Adrenal gland (tissue), 5 donors: ENCODE data around the gene PCDH9.
"Not testable (repeated sequence)": the region's sequence is repeated elsewhere in the genome, so short reads cannot be mapped to it uniquely, and the experiment has no call there.

Experiments
- CTCF ChIP-seq, 6 experiments: fragments of 450-650 bp in 4 of 6; fragments of 200-600 bp in 2 of 6; sonication (generic) in 1 of 6; IDR thresholded peaks; 1 replicate in 5 of 6; 2 replicates in 1 of 6; pipeline versions ENCODE4 v1.5.1 to v1.8.0; 2016 to 2021; ENCODE audit warnings: antibody characterized with exemption in 6 of 6, mild to moderate bottlenecking in 2 of 6, moderate library complexity in 1 of 6
- POLR2A ChIP-seq, 2 donors: fragments of 450-650 bp; IDR thresholded peaks; one replicate each; pipeline ENCODE4 v1.6.1; 2017; ENCODE audit warnings: antibody characterized with exemption in 2 of 2, mild to moderate bottlenecking in 2 of 2, moderate library complexity in 1 of 2
- donor health status: DM: no; HTN: no; CAD: no.

DNA sequence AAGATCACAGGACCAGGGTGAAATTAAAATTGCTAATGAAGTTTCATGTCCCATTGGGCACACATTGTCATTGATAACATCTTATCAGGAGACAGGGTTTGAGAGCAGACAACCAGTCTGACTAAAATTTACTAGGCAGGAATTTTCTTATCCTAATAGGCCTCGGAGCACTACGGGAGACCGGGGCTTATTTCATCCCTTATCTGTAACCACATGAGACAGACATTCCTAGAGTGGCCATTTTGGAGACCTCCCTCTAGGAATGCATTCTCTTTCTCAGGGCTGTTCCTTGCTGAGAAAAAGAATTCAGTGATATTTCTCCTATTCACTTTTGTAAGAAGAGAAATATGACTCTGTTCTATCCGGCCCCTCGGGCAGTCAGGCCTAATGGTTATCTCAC lies 943.3 kb downstream of the PCDH9 start:
- not testable (repeated sequence) for TF ChIP-seq CTCF, POLR2A (IDR thresholded peaks at IDR 0.05)
